NCI-H187 (cell line): ENCODE measurements around the gene SMAD9.
"Not testable (repeated sequence)": the region's sequence is repeated elsewhere in the genome, so short reads cannot be mapped to it uniquely, and the experiment has no call there.

Source experiments
- DNase-seq, 2 experiments: peaks; one replicate each; lab custom pipeline; 2025; lab: John Stamatoyannopoulos, UW

The SMAD9 gene

DNA sequence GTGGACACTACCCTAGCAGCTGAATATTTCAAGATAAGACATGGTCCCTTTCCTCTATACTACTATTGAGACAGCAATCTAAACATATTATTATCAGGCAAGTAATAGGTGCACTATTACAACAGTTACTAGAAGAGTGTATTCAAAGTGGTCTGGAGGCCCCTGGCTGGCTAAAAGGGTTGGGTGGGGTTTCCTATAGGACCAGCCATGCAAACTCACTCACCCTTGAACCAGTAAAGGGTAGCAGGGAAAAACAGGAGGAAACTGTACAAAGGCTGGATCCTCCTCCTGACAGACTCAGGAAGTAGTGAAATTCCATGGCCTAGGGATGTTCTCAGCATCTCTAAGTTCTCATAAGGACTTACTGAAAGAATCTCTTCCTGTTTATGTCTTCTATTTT is 7.7 kb downstream of the SMAD9 start:
- DNase-seq: no peak

DNA sequence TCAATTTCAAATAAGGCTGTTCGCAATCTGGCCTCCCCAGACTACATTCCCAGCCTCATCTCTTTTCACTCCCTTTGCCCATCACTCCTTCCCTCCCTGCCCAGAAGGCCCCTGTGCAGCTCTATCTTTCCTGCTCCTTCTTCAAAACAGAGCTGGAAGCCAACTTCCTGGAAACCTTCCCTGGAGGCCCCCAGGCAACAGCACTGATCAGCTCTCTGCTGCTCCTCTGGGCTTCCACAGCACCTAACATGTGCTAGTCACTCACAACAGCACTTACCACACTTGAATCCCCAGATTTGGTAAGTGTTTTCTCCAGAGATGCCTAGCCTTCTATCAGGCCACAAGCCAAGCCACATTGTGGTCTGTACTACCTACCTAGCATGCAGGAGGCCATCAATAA is 9.5 kb downstream of the SMAD9 start:
- no peak for DNase-seq

- no peak for DNase-seq
Measured at GRCh38 chr13:36907821-36908220, 12.2 kb downstream of the SMAD9 start.

- DNase-seq: no peak
Measured at GRCh38 chr13:36907266-36907665, 12.8 kb downstream of the SMAD9 start.

- DNase-seq: no peak
Measured at GRCh38 chr13:36905944-36906343, 14.1 kb downstream of the SMAD9 start.

- peak; percentile 71 to 89 for DNase-seq
Measured at GRCh38 chr13:36903925-36904595, 16.0 kb downstream of the SMAD9 start.

DNA sequence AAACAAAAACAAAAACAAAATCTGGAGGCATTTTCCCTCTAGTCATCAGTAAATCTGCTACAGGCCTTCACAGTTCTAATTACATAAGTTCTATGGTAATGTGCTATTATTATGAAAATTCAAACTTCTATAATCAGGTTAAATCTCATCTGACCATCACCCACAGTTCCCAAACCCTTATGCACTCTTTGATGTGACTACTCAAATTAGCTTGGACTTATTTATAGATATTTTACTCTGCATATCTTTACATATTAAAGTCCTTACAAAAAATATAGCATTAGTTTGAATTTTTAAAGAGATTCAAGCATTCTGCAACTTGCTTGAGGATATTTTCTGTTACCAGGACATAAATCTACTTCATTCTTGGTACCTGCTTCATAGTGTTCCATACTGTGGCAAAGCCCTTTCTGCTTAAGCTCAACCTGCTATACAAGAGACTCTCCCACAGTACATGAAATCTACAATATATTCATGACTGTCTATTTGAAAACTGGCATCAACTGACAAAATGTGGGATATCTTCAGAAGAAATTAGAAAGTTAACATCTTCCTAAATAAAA is 22.9 kb downstream of the SMAD9 start:
- DNase-seq: no peak

GRCh38 chr13:36891752-36892151 is 28.3 kb downstream of the SMAD9 start:
- no peak for DNase-seq

GRCh38 chr13:36888645-36889044 is 31.4 kb downstream of the SMAD9 start:
- no peak for DNase-seq

GRCh38 chr13:36887758-36888521 is 32.1 kb downstream of the SMAD9 start:
- no peak for DNase-seq

DNA sequence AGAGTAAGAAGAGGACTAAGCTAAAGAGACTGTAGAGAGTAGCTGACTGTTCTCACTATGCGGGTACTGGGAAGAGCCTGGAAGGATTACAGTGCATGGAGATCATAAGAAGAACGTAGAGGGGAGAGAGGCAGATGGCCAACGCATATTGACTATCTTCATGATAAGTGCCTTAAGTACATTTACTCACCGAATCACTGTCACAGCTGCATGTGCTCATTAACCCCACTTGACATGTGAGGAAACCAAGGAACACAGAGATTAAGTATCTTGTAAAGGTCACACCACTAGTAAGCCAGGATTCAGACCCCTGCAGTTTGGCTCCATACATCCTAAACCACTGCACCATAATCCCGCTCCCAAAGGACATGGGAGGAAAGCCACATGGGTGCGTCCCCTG is 34.1 kb downstream of the SMAD9 start:
- peak in 1 of 2 experiments; percentile 53 for DNase-seq

DNA sequence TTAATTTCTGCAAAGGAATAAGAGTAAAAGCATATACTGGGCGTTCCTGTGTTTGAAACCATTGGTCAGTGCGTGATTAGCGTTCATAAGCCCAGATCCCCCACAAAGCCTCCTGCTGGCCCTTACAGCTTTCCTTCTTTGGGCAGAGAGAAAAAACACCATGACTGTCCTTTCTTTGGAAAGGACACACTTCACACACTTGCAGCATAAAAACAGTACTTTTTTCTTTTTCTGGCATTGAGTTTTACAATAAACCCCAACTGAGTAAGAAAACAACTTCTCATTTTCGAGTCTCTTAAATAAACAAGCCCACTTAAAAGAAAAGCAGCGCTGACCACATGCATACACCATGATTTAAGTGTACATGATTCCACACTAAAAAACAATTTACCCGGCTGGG is 35.8 kb downstream of the SMAD9 start:
- DNase-seq: no peak

DNA sequence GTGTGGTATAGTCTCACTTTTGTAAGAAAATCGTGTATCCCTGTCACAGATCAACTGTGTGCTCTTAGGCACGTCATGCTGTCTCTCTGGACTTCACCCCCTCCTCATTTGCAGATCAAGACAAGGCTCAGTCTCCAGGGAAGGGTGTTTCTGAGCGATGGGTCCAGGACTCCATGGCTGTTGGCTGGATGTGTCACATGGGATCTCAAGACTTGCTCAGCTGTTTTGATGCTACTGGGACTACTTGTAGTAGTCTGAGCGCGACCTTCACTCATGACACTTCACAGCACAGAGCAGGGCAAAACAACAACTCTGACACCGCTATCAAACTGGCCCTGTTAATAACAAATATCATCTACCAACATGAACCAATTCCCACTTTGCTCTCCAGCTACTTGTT is 36.2 kb downstream of the SMAD9 start:
- no peak for DNase-seq

- DNase-seq: not testable (repeated sequence)
Measured at GRCh38 chr13:36883392-36883791, 36.6 kb downstream of the SMAD9 start.

GRCh38 chr13:36882829-36883390 is 37.1 kb downstream of the SMAD9 start:
- no peak for DNase-seq

- no peak for DNase-seq
Measured at GRCh38 chr13:36880961-36881360, 39.1 kb downstream of the SMAD9 start.

GRCh38 chr13:36879218-36879938 is 40.7 kb downstream of the SMAD9 start:
- DNase-seq: no peak

DNA sequence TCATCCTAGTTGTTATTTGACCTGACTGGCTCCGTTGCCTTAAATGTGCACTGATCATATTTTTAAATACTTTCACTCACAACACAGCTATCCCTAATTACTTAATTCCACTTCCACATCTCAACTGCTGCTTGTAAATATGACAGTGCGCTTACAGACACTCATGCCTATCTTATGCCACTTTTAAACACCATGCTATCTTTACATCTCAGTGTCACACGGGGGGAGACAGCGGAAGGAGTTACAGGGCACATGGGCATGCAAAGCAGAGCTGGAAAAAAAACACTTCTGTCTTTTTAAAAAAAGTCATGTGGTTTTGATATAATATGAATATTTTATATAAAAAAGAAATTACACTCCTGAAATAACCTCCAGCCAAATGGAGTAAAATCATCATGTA is 44.1 kb downstream of the SMAD9 start:
- DNase-seq: no peak

DNA sequence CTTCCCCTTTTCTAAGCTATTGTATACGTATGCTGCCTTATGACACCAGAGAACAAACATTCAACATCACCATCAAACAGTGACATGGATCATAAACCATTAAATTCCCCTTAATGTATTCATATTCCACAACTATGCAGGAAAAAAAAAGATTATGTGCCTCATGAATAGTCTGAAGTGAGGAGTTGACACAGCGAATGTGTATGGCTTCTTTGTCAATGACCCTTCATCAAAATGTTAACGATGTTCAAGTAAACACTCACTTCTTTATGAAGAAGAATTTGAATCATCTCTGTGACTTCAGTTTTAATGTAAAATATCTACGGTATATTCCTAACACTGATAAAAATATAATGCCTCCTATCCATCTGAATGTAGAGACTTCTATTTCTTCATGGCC is 44.6 kb downstream of the SMAD9 start:
- DNase-seq: peak; percentile 16 to 44

DNA sequence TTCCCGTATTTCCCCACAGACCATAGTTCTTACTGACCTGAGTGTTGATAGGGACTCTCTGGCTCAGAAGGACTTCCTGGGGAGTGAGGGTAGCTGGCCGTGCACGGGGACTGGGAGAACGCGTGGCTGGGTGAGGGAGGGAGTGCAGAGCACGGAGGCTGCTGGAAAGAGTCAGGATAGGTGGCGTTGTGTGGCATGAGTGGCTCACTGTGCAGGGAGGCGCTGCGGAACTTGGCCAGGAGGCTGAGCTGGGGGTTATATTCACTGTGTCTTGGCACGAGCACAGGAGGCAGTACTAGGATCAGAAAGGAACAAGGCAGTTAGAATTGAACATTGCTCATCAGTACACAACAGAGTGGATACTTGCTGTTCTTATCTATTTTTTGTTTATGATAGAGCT is 47.4 kb downstream of the SMAD9 start:
- no peak for DNase-seq

DNA sequence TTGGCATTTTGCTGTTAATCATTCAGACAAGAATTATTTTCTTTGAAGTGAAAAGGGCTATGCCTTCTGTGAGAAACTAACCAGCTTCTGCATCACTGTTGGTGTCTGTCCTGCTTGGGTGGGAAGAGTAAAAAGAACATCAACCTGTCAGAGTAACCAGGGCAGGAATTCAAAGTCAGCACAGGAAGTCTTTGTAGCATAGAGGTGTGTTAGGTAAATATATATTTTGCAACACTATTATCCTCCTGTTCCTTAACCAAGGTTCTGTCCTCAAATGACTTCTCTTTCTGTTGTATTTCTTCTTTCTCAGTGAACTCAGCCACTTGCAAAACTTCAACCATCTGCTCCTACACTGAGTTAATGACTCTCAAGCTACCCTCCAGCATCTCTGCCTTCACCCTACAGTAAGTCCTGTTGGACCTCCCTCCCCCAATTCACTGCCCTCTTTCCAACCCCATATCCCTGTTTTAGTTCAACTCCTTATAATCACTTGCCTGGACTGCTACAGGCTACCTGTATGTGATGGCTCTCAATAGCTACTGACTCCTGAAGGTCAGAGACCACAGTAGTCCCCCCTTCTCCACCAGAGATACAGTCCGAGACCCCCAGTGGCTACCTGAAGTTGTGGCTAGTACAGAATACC is 49.9 kb downstream of the SMAD9 start:
- no peak for DNase-seq

DNA sequence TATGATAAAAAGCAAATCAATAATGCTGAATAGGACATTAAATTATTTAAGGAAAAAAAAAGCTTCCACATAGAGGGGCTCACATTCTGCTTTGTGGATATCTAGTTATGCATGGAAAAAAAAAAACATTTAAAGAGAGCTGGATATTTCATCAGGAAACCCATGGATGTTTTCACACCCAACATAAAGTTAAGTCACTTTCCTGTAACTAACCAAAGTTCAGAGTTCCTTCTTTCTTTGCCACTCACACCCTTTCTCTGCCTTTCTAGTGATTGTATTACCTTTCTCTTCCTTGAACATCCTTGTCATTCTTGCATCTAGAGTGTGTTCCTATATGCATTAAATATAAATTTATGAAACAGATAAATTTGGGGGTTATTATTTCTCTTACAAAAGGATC is 53.8 kb downstream of the SMAD9 start:
- DNase-seq: no peak
